GM18508 (cell line): ENCODE measurements around the gene ZNF618.

ENCODE experiments used
- ATAC-seq: cut with Tn5 transposase; IDR thresholded peaks from one replicate; pipeline ENCODE4 v1.9.1; 2021; ENCODE audit warnings: moderate number of reproducible peaks; ENCODE audit not compliant: insufficient read depth, unreplicated experiment

Gene ZNF618

GRCh38 chr9:114011313-114011712 is 135.2 kb downstream of the ZNF618 start:
- no peak for ATAC-seq

- no peak for ATAC-seq
These were observed 136.0 kb downstream of the ZNF618 start for GRCh38 chr9:114012126-114012525.

- no peak for ATAC-seq
These were observed 137.9 kb downstream of the ZNF618 start for GRCh38 chr9:114014044-114014443.

GRCh38 chr9:114015607-114016006 is 139.5 kb downstream of the ZNF618 start:
- no peak for ATAC-seq

- no peak for ATAC-seq
These were observed 140.0 kb downstream of the ZNF618 start for GRCh38 chr9:114016101-114016500.

GRCh38 chr9:114016629-114017423 is 140.7 kb downstream of the ZNF618 start:
- ATAC-seq, result no peak

- no peak for ATAC-seq
These were observed 141.9 kb downstream of the ZNF618 start for GRCh38 chr9:114017741-114018715.

- no peak for ATAC-seq
These were observed 145.5 kb downstream of the ZNF618 start for GRCh38 chr9:114021578-114021977.

GRCh38 chr9:114023961-114024360 is 147.9 kb downstream of the ZNF618 start:
- ATAC-seq, result no peak

GRCh38 chr9:114025196-114025753 is 149.2 kb downstream of the ZNF618 start:
- no peak for ATAC-seq

- no peak for ATAC-seq
These were observed 149.7 kb downstream of the ZNF618 start for GRCh38 chr9:114025760-114026159.

- ATAC-seq, result no peak
These were observed 150.2 kb downstream of the ZNF618 start for GRCh38 chr9:114026335-114026734.

- ATAC-seq, result no peak
These were observed 151.2 kb downstream of the ZNF618 start for GRCh38 chr9:114027159-114027862.

GRCh38 chr9:114027863-114028465 is 151.9 kb downstream of the ZNF618 start:
- no peak for ATAC-seq

GRCh38 chr9:114028646-114029045 is 152.5 kb downstream of the ZNF618 start:
- no peak for ATAC-seq

- ATAC-seq, result no peak
These were observed 153.4 kb downstream of the ZNF618 start for GRCh38 chr9:114029311-114030170.

- ATAC-seq, result no peak
These were observed 154.3 kb downstream of the ZNF618 start for GRCh38 chr9:114030364-114030763.

- ATAC-seq, result no peak
These were observed 155.0 kb downstream of the ZNF618 start for GRCh38 chr9:114031037-114031630.
